ENCODE measurements around the gene SUOX. TPM values are rescaled to one million over a fixed set of nuclear protein-coding genes. Genes with fewer than 3 reads are reported as not detected.
"Not testable (repeated sequence)": the region's sequence is repeated elsewhere in the genome, so short reads cannot be mapped to it uniquely, and the experiment has no call there.

SUOX gene
- total RNA-seq, 1 donor from 2014 or later, result 5.4 TPM

GRCh38 chr12:55985341-55985740, 11.7 kb upstream of the SUOX start:
- Histone ChIP-seq H3K4me3 (no peak overlapping the region), H3K27me3 (no peaks in the 10 kb centered on the region), H3K36me3 (peaks cover 60 to 73% of the 10 kb centered on the region in 2 donors), H3K27ac (no peak overlapping the region), H3K9me3 (no peaks in the 10 kb centered on the region), H3K4me1 (no peaks in the 10 kb centered on the region)
- no peak for TF ChIP-seq CTCF (IDR thresholded peaks at IDR 0.05)
- no peak for DNase-seq (ENCODE audit: low spot score in 2 of 2)
- intact Hi-C loops (cut with DNase I), result no loop called here

- H3K9me3 ChIP-seq; intact Hi-C loops (cut with DNase I); H3K4me3 ChIP-seq; H3K4me1 ChIP-seq; H3K27me3 ChIP-seq; H3K27ac ChIP-seq; DNase-seq (ENCODE audit: low spot score in 2 of 2): not testable (repeated sequence)
- H3K36me3 ChIP-seq, result peaks cover 65 to 73% of the 10 kb centered on the region in 2 donors
Observed at GRCh38 chr12:55985976-55986375, 11.1 kb upstream of the SUOX start.

GRCh38 chr12:55991110-55991509, 6.0 kb upstream of the SUOX start:
- Histone ChIP-seq H3K4me3 (no peak overlapping the region), H3K4me1 (no peaks in the 10 kb centered on the region), H3K27me3 (no peaks in the 10 kb centered on the region), H3K27ac (no peak overlapping the region), H3K9me3 (no peaks in the 10 kb centered on the region), H3K36me3 (peaks cover 64 to 83% of the 10 kb centered on the region in 2 donors)
- intact Hi-C loops (cut with DNase I), result no loop called here
- DNase-seq (ENCODE audit: low spot score in 2 of 2), result no peak
- no peak for TF ChIP-seq CTCF (IDR thresholded peaks at IDR 0.05)

- intact Hi-C loops (cut with DNase I), result no loop called here
- H3K9me3 ChIP-seq, result no peaks in the 10 kb centered on the region
- peaks cover 52 to 61% of the 10 kb centered on the region in 2 donors for H3K36me3 ChIP-seq
- H3K4me1 ChIP-seq, result peaks cover 0 to 5% of the 10 kb centered on the region in 2 donors
- no peaks in the 10 kb centered on the region for H3K27me3 ChIP-seq
- H3K4me3 ChIP-seq, result no peak overlapping the region
- no peak overlapping the region for H3K27ac ChIP-seq
- DNase-seq (ENCODE audit: low spot score in 2 of 2), result no peak
- no peak for TF ChIP-seq CTCF (IDR thresholded peaks at IDR 0.05)
Observed at GRCh38 chr12:55993230-55993853, 3.7 kb upstream of the SUOX start.

- intact Hi-C loops (cut with DNase I), result no loop called here
Observed at GRCh38 chr12:55995366-55995765, 1.7 kb upstream of the SUOX start.

More at GRCh38 chr12:55995366-55995765, 1.7 kb upstream of the SUOX start:
- TF ChIP-seq CTCF (IDR thresholded peaks at IDR 0.05), result no peak
- no peak for DNase-seq (ENCODE audit: low spot score in 2 of 2)
- no peaks in the 10 kb centered on the region for H3K9me3 ChIP-seq
- no peak overlapping the region for H3K4me3 ChIP-seq
- no peaks in the 10 kb centered on the region for H3K27me3 ChIP-seq
- H3K27ac ChIP-seq, result no peak overlapping the region
- H3K36me3 ChIP-seq, result peaks cover 37 to 42% of the 10 kb centered on the region in 2 donors
- peaks cover 0 to 5% of the 10 kb centered on the region in 2 donors for H3K4me1 ChIP-seq

All from ascending aorta (tissue), 2 donors.